Astrocyte of the spinal cord (primary cell): Measurements from ENCODE around the gene ERN1.

ENCODE experiments used
- DNase-seq: peaks from one replicate; pipeline ENCODE4 v3.0.0; 2011; ENCODE audit warnings: low read depth, low spot score
- H3K4me3 ChIP-seq: 2 replicates; pipeline ENCODE4 v1.5.1; 2011; ENCODE audit warnings: low read depth, mild to moderate bottlenecking, low read length, moderate library complexity
- CTCF ChIP-seq: IDR thresholded peaks from 2 replicates; pipeline ENCODE4 v1.5.1; 2012; ENCODE audit warnings: low read depth, mild to moderate bottlenecking, low read length, inconsistent platforms
- in situ Hi-C: cut with HindIII; loops from 2 replicates; pipeline ENCODE4 v1.10.0; 2017; ENCODE audit warnings: low sequenced_read_pairs

Gene ERN1

GRCh38 chr17:64092113-64092512 is 37.8 kb downstream of the ERN1 start:
- no peak overlapping the region for H3K4me3 ChIP-seq
- in situ Hi-C loops = no loop called here
- TF ChIP-seq CTCF = no peak

GRCh38 chr17:64091571-64091970 is 38.4 kb downstream of the ERN1 start:
- no peak overlapping the region for H3K4me3 ChIP-seq
- in situ Hi-C loops = no loop called here
- TF ChIP-seq CTCF = no peak
- DNase-seq = no peak

More at GRCh38 chr17:64092113-64092512, 37.8 kb downstream of the ERN1 start:
- DNase-seq = no peak

GRCh38 chr17:64091116-64091515 is 38.8 kb downstream of the ERN1 start:
- DNase-seq = no peak
- no peak for TF ChIP-seq CTCF
- no peak overlapping the region for H3K4me3 ChIP-seq
- in situ Hi-C loops = no loop called here

GRCh38 chr17:64090144-64090543 is 39.8 kb downstream of the ERN1 start:
- in situ Hi-C loops = no loop called here
- DNase-seq = no peak
- H3K4me3 ChIP-seq = no peak overlapping the region
- no peak for TF ChIP-seq CTCF

GRCh38 chr17:64087252-64088005 is 42.5 kb downstream of the ERN1 start:
- in situ Hi-C loops = no loop called here
- H3K4me3 ChIP-seq = no peak overlapping the region
- DNase-seq = no peak

GRCh38 chr17:64085650-64086005 is 44.3 kb downstream of the ERN1 start:
- in situ Hi-C loops = no loop called here
- no peak for TF ChIP-seq CTCF
- no peak for DNase-seq
- no peak overlapping the region for H3K4me3 ChIP-seq

More at GRCh38 chr17:64087252-64088005, 42.5 kb downstream of the ERN1 start:
- no peak for TF ChIP-seq CTCF
